ENCODE results near the gene SLC24A3.

DNA sequence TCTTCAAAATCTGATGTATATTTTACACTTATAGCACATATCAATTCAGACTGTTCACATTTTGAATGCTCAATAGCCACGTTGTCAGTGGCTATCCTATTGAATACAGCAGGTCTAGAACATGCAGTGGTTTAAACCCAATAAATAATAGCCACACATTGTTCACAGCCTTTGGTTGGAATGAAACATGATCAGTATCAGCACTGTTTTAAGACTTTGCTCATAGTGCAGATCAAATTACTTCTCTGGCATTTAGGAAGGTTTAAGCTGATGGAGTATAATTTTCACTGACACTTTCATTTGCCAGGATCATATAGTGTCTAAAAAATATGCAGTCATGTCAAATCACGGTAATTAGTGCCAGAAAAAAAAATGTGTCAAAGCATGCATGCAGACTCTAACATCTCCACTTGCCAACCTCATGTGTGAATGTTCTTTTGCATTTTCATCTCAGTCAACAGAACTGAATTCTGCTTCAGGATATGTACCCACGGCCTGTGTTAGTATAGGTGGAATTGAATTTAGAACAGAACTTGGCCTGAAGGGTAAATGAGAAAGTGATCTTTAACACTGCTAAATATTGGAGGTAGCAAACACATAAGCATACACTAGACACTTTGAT lies 184.1 kb downstream of the SLC24A3 start:
- TF ChIP-seq EZH2 (IDR thresholded peaks at IDR 0.05; ENCODE audit: insufficient read depth, poor library complexity, severe bottlenecking) (no peak), EZH2phosphoT487 (IDR thresholded peaks at IDR 0.05; ENCODE audit: insufficient read depth, low read depth) (no peak)
